ENCODE measurements around the gene FOXP3. TPM values are rescaled to one million over a fixed set of nuclear protein-coding genes. Genes with fewer than 3 reads are reported as not detected.

FOXP3 gene
- total and polyA plus RNA-seq, 2 of the 4 experiments (the other 2 are of a cell fraction), result 0.05 TPM; not detected in 1

DNA sequence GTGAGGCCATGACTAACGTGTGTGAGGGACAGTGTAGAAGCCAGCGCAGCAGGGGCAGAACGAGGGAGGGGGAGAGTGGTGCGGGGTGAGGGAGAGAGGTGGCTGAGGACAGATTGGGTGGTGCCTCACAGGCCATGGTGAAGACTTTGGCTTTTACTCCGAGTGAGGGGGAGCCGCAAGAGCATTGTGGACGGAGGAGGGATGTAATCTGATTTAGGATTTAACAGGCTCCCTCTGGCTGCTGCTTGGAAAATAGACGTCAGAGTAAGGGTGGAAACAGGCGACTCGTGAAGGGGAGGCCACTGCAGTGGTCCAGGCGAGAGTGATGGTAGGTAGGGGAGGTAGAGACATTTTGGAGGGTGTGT is 18.1 kb upstream of the FOXP3 start:
- H2BK5ac ChIP-seq (ENCODE audit: low read depth, low read length, poor library complexity, severe bottlenecking), result no peak overlapping the region
- peaks cover 3% of the 10 kb centered on the region; the same call in 1 of the 2 replicates for H3K9me1 ChIP-seq (ENCODE audit: insufficient read depth, low read length)
- H3K36me3 ChIP-seq (ENCODE audit: control insufficient read depth, insufficient read depth, low read length), result no peaks in the 10 kb centered on the region
- H3K4me3 ChIP-seq (ENCODE audit: insufficient read depth, low read depth, low read length), result no peak overlapping the region
- H3K18ac ChIP-seq (ENCODE audit: low read depth, low read length), result no peak overlapping the region
- no peak overlapping the region for H3K9ac ChIP-seq (ENCODE audit: low read depth, low read length)
- no peak overlapping the region for H4K91ac ChIP-seq (ENCODE audit: insufficient read depth, low read depth, low read length)
- H3K56ac ChIP-seq (ENCODE audit: extremely low read depth, insufficient read depth, low read length), result no peak overlapping the region
- ChIA-PET POLR2A (ENCODE audit: unreplicated experiment) (no interaction called here), CTCF (no interaction called here)
- H4K8ac ChIP-seq (ENCODE audit: low read depth in 2 of 2, low read length in 2 of 2), result no peak overlapping the region
- peak overlapping the region; percentile 15 for H2AK9ac ChIP-seq (replicated peaks; ENCODE audit: low read depth, low read length, poor library complexity)
- dilution Hi-C loops (cut with HindIII; ENCODE audit: low sequenced_read_pairs, unreplicated experiment), result no loop called here
- H3K27ac ChIP-seq (ENCODE audit: insufficient read depth, low read length), result no peak overlapping the region
- H3K23ac ChIP-seq (ENCODE audit: low read depth, low read length), result no peak overlapping the region
- H2AK5ac ChIP-seq (ENCODE audit: low read depth, low read length), result no peak overlapping the region
- no peak overlapping the region for H3K4me2 ChIP-seq (ENCODE audit: low read depth, low read length)
- no peaks in the 10 kb centered on the region for H4K20me1 ChIP-seq (ENCODE audit: insufficient read depth, low read length)
- H3K14ac ChIP-seq (replicated peaks; ENCODE audit: low read depth, low read length), result no peak overlapping the region
- no peaks in the 10 kb centered on the region for H3K27me3 ChIP-seq (ENCODE audit: control insufficient read depth, insufficient read depth, low read length)
- in situ Hi-C loops (cut with MboI; ENCODE audit: low sequenced_read_pairs), result no loop called here
- no peak overlapping the region for H3K4ac ChIP-seq (ENCODE audit: low read depth, low read length)
- WGBS, 2 experiments (ENCODE audit: extremely low coverage in 2 of 2, insufficient read length in 1 of 2), result 26% methylated on average over 5 of the region's 11 CpGs; no CpG with 5 or more reads in 1 of the 2 experiments
- no peaks in the 10 kb centered on the region for H3K9me3 ChIP-seq (ENCODE audit: control insufficient read depth, insufficient read depth, low read length)
- BruUV-seq (replicated peaks), result no TSS peak
- H2BK20ac ChIP-seq (ENCODE audit: low read depth, low read length), result no peak overlapping the region
- no peak for TF ChIP-seq MXI1 (IDR thresholded peaks at IDR 0.05; ENCODE audit: borderline replicate concordance, low read depth, low read length)
- TF ChIP-seq CHD1 (IDR thresholded peaks at IDR 0.05; ENCODE audit: low read depth, low read length), result no peak
- 0 out of 2 replicates have a peak, but pooled peaks have one; percentile 18 for TF ChIP-seq RFX5 (IDR thresholded peaks at IDR 0.05; ENCODE audit: low read depth, low read length)
- no peak for TF ChIP-seq POLR2A (IDR thresholded peaks at IDR 0.05; ENCODE audit: low read depth, low read length)
- TF ChIP-seq CEBPB (IDR thresholded peaks at IDR 0.05; ENCODE audit: low read depth, low read length), result no peak
- TF ChIP-seq, protein P1, sequence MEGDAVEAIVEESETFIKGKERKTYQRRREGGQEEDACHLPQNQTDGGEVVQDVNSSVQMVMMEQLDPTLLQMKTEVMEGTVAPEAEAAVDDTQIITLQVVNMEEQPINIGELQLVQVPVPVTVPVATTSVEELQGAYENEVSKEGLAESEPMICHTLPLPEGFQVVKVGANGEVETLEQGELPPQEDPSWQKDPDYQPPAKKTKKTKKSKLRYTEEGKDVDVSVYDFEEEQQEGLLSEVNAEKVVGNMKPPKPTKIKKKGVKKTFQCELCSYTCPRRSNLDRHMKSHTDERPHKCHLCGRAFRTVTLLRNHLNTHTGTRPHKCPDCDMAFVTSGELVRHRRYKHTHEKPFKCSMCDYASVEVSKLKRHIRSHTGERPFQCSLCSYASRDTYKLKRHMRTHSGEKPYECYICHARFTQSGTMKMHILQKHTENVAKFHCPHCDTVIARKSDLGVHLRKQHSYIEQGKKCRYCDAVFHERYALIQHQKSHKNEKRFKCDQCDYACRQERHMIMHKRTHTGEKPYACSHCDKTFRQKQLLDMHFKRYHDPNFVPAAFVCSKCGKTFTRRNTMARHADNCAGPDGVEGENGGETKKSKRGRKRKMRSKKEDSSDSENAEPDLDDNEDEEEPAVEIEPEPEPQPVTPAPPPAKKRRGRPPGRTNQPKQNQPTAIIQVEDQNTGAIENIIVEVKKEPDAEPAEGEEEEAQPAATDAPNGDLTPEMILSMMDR (conservative IDR thresholded peaks at IDR 0.05; ENCODE audit: low read depth, low read length), result peak; percentile 27
- no peak for TF ChIP-seq MAZ (IDR thresholded peaks at IDR 0.05; ENCODE audit: borderline replicate concordance, low read depth, low read length)
- TF ChIP-seq, protein P2, sequence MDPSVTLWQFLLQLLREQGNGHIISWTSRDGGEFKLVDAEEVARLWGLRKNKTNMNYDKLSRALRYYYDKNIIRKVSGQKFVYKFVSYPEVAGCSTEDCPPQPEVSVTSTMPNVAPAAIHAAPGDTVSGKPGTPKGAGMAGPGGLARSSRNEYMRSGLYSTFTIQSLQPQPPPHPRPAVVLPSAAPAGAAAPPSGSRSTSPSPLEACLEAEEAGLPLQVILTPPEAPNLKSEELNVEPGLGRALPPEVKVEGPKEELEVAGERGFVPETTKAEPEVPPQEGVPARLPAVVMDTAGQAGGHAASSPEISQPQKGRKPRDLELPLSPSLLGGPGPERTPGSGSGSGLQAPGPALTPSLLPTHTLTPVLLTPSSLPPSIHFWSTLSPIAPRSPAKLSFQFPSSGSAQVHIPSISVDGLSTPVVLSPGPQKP (IDR thresholded peaks at IDR 0.05; ENCODE audit: borderline replicate concordance, low read depth, low read length), result no peak
- TF ChIP-seq FOS (IDR thresholded peaks at IDR 0.05; ENCODE audit: low read depth, low read length), result no peak
- TF ChIP-seq MAFK (IDR thresholded peaks at IDR 0.05; ENCODE audit: low read depth, low read length), result no peak
- TF ChIP-seq NFE2L2 (IDR thresholded peaks at IDR 0.05; ENCODE audit: low read depth, low read length), result no peak
- H2AFZ ChIP-seq (replicated peaks; ENCODE audit: low read length, poor library complexity), result peak overlapping the region; percentile 74
- intact Hi-C loops (cut with micrococcal nuclease), result loop anchor here (10.0 kb wide), 1 partner anchor 1018 kb away; no protein-coding TSS in a partner anchor
- no peaks in the 10 kb centered on the region for H3K79me1 ChIP-seq (ENCODE audit: low read depth in 1 of 2, low read length in 2 of 2)
- no peak overlapping the region for H2BK120ac ChIP-seq (ENCODE audit: low read depth, low read length)
- peak; percentile 71 for ATAC-seq (ENCODE audit: low read depth)
- no peak overlapping the region for H2BK15ac ChIP-seq (ENCODE audit: low read depth, low read length)
- no peaks in the 10 kb centered on the region for H3K4me1 ChIP-seq (ENCODE audit: control insufficient read depth, insufficient read depth, low read length)
- 0 out of 2 replicates have a peak overlapping the region, but pooled peaks have one; percentile 27 for H4K5ac ChIP-seq (ENCODE audit: low read depth, low read length)
- DNase-seq, result peak; percentile 33
